Uterus (tissue), 2 donors: Measurements from ENCODE around the gene BRINP3.

ENCODE experiments used
- POLR2A ChIP-seq, 2 donors: fragments of 450-650 bp; IDR thresholded peaks; one replicate each; pipeline ENCODE4 v1.6.1; 2016; ENCODE audit warnings: antibody characterized with exemption in 2 of 2, mild to moderate bottlenecking in 1 of 2, moderate library complexity in 1 of 2
- TF ChIP-seq, protein P1 (sequence below), 4 experiments: fragments of 200-600 bp in 2 of 4; fragments of 450-650 bp in 2 of 4; sonication (generic) in 2 of 4; IDR thresholded peaks; one replicate each; pipeline ENCODE4 v1.5.1; 2016 to 2019; ENCODE audit warnings: antibody characterized with exemption in 4 of 4, mild to moderate bottlenecking in 2 of 4, moderate library complexity in 1 of 4

DNA sequence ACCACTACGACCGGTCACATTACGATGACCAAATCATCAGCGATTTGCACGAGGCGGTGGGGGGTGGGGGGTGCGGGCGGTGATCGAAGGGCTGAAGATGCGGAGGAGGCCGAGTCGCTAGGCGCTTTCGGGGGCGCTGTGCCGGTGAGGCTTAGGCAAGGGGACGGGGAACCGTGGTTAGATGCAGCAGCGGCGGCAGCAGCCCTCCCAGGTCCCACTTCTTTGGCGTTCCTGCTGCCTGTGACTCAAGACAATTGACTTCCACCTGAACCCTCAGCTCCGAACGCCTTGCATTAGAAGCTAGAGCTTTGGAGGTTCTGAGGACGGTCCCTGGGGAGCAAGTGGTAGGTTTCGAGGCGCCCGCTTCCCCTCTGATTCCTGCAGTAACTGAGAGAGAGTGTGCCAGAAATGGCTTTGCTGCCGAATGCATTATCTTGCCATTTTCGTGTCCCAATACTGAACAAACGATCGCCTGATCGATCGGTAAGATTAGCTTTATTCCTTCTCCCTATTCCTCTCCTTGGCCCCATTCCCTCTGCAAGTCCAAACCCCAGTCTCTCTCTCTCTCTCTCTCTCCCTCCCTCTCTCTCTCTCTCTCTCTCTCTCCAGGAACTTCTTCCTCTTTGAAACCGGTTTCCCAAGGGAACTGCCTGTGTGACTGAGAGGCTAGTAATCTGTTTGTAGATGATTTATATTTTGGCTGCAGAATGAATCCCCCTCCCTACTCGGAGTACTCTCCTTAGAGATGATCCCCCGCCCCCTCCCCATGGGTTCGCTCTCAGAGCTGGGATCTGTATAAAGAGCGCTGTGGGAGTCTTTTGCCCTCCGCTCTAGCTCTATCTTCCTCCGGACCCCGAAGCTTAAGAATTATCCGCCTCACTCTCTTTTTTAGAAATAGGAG lies 735 bp upstream of the BRINP3 start:
- TF ChIP-seq, protein P1, sequence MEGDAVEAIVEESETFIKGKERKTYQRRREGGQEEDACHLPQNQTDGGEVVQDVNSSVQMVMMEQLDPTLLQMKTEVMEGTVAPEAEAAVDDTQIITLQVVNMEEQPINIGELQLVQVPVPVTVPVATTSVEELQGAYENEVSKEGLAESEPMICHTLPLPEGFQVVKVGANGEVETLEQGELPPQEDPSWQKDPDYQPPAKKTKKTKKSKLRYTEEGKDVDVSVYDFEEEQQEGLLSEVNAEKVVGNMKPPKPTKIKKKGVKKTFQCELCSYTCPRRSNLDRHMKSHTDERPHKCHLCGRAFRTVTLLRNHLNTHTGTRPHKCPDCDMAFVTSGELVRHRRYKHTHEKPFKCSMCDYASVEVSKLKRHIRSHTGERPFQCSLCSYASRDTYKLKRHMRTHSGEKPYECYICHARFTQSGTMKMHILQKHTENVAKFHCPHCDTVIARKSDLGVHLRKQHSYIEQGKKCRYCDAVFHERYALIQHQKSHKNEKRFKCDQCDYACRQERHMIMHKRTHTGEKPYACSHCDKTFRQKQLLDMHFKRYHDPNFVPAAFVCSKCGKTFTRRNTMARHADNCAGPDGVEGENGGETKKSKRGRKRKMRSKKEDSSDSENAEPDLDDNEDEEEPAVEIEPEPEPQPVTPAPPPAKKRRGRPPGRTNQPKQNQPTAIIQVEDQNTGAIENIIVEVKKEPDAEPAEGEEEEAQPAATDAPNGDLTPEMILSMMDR (IDR thresholded peaks at IDR 0.05) = no peak
- TF ChIP-seq POLR2A (IDR thresholded peaks at IDR 0.05) = no peak
